ENCODE results near the gene SZRD1. TPM values are rescaled to one million over a fixed set of nuclear protein-coding genes. Genes with fewer than 3 reads are reported as not detected.

SZRD1 gene
- total RNA-seq, 2 experiments from 2014 or later, result 57.2 to 96.0 TPM

DNA sequence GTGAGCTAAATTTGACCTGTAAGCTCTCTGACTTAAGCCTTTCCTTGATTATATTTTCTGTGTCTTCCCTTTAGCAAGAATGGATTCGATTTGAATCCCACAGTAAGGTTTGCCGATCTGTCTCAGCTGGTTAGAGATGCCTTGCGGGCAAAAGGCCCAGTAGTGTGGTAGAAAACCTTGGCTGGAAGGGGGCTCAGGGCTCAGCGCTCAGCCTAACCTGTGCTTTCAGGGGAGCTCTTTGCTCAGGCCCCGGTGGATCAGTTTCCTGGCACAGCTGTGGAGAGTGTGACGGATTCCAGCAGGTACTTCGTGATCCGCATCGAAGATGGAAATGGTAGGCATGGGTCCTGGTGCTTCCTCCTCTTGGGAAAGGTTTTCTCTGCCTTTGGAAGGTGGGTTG, 80.6 kb downstream of the SZRD1 start:
- DNase-seq (ENCODE audit: low spot score), result no peak
- TF ChIP-seq, protein P1, sequence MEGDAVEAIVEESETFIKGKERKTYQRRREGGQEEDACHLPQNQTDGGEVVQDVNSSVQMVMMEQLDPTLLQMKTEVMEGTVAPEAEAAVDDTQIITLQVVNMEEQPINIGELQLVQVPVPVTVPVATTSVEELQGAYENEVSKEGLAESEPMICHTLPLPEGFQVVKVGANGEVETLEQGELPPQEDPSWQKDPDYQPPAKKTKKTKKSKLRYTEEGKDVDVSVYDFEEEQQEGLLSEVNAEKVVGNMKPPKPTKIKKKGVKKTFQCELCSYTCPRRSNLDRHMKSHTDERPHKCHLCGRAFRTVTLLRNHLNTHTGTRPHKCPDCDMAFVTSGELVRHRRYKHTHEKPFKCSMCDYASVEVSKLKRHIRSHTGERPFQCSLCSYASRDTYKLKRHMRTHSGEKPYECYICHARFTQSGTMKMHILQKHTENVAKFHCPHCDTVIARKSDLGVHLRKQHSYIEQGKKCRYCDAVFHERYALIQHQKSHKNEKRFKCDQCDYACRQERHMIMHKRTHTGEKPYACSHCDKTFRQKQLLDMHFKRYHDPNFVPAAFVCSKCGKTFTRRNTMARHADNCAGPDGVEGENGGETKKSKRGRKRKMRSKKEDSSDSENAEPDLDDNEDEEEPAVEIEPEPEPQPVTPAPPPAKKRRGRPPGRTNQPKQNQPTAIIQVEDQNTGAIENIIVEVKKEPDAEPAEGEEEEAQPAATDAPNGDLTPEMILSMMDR (conservative IDR thresholded peaks at IDR 0.05; ENCODE audit: low read length), result no peak
- TF ChIP-seq EZH2phosphoT487 (IDR thresholded peaks at IDR 0.05; ENCODE audit: borderline replicate concordance, low read depth, low read length), result no peak
- Histone ChIP-seq H3K9me3 (ENCODE audit: low read length) (no peaks in the 10 kb centered on the region), H3K4me2 (ENCODE audit: low read length) (no peak overlapping the region), H2AFZ (ENCODE audit: low read length) (no peak overlapping the region), H3K4me1 (ENCODE audit: insufficient read depth, low read length, poor library complexity, severe bottlenecking) (peaks cover 30% of the 10 kb centered on the region), H3K36me3 (ENCODE audit: insufficient read depth, low read length) (peaks cover 89% of the 10 kb centered on the region), H3K4me3 (ENCODE audit: low read depth, low read length, poor library complexity, severe bottlenecking) (no peak overlapping the region), H3K79me2 (ENCODE audit: insufficient read depth, low read depth, low read length) (peaks cover 3% of the 10 kb centered on the region; the same call in 1 of the 2 replicates), H4K20me1 (ENCODE audit: insufficient read depth, low read length) (no peaks in the 10 kb centered on the region), H3K9me2 (ENCODE audit: insufficient read depth, low read length) (no peaks in the 10 kb centered on the region), H3K27ac (ENCODE audit: low read depth, low read length, poor library complexity, severe bottlenecking) (no peak overlapping the region)
- CTCF ChIA-PET (ENCODE audit: unreplicated experiment), result no interaction called here
- POLR2A ChIA-PET, result no interaction called here
- intact Hi-C loops (cut with micrococcal nuclease; ENCODE audit: unreplicated experiment), result no loop called here
- BruUV-seq (replicated peaks), result no TSS peak

Other genes with a start within 250 kb of the SZRD1 start
- gene EPHA2, start 211.2 kb upstream of the SZRD1 start, total RNA-seq (2014; rRNA removed; shearing (Covaris generic)), result not detected in 2 replicates
- gene EPHA2, start 211.2 kb upstream of the SZRD1 start, total RNA-seq (2022), result 0.15 TPM in 1 of 2 replicates, not detected in the other
- gene ARHGEF19, start 154.6 kb upstream of the SZRD1 start, total RNA-seq (2014; rRNA removed; shearing (Covaris generic)), result 2.7 and 5.9 TPM in 2 replicates
- 3.9 and 6.2 TPM in 2 replicates for gene ARHGEF19, start 154.6 kb upstream of the SZRD1 start, total RNA-seq (2022)
- 7.9 and 11.6 TPM in 2 replicates for gene CPLANE2, start 130.1 kb upstream of the SZRD1 start, total RNA-seq (2014; rRNA removed; shearing (Covaris generic))
- 15.4 and 15.6 TPM in 2 replicates for gene CPLANE2, start 130.1 kb upstream of the SZRD1 start, total RNA-seq (2022)
- gene FBXO42, start 14.8 kb upstream of the SZRD1 start, total RNA-seq (2014; rRNA removed; shearing (Covaris generic)), result 18.1 and 22.9 TPM in 2 replicates
- gene FBXO42, start 14.8 kb upstream of the SZRD1 start, total RNA-seq (2022), result 18.4 and 20.0 TPM in 2 replicates
- gene SPATA21, start 70.2 kb downstream of the SZRD1 start, total RNA-seq (2014; rRNA removed; shearing (Covaris generic)), result not detected in 2 replicates
- gene SPATA21, start 70.2 kb downstream of the SZRD1 start, total RNA-seq (2022), result 0.33 and 0.40 TPM in 2 replicates
- gene NECAP2, start 73.5 kb downstream of the SZRD1 start, total RNA-seq (2014; rRNA removed; shearing (Covaris generic)), result 59.0 and 69.2 TPM in 2 replicates
- gene NECAP2, start 73.5 kb downstream of the SZRD1 start, total RNA-seq (2022), result 47.2 and 51.8 TPM in 2 replicates
- gene RNU1-1, start 147.0 kb downstream of the SZRD1 start, total RNA-seq (2014; rRNA removed; shearing (Covaris generic)), result under 0.01 TPM in 2 replicates
- 1,721 and 1,968 TPM in 2 replicates for gene RNU1-1, start 147.0 kb downstream of the SZRD1 start, total RNA-seq (2022)
- gene NBPF1, start 246.3 kb downstream of the SZRD1 start, total RNA-seq (2014; rRNA removed; shearing (Covaris generic)), result 9.0 and 11.0 TPM in 2 replicates
- 33.1 and 34.1 TPM in 2 replicates for gene NBPF1, start 246.3 kb downstream of the SZRD1 start, total RNA-seq (2022)

All from OCI-LY7 (cell line).